Endothelial cell of umbilical vein (primary cell): ENCODE measurements around the gene MED8. TPM values are rescaled to one million over a fixed set of nuclear protein-coding genes. Genes with fewer than 3 reads are reported as not detected.

Experiments
- BruUV-seq: library from RNA; stranded (reverse); fragments of 400-500 nt; replicated peaks from 2 replicates; lab custom pipeline; 2021; lab: Mats Ljungman, UMichigan
- CTCF ChIA-PET: fragments of 300-600, 350-600 bp; sonication (Branson Sonifier 250); formaldehyde crosslinking; loops from one replicate; lab custom pipeline; 2021; ENCODE audit warnings: antibody characterized with exemption, inconsistent platforms; lab: Charles Lee
- POLR2A ChIA-PET: fragments of 300-600, 350-600 bp; sonication (Branson Sonifier 250); formaldehyde crosslinking; loops from one replicate; lab custom pipeline; 2021; ENCODE audit warnings: antibody characterized with exemption, inconsistent platforms; lab: Charles Lee
- DNase-seq: peaks from one replicate; pipeline ENCODE4 v3.0.0-alpha.2; 2011; ENCODE audit warnings: low read depth, low spot score
- FAIRE-seq: peaks from 2 replicates; lab custom pipeline; 2011; peaks lifted over from hg19 to GRCh38; lab: Jason Lieb, UNC
- H2AFZ ChIP-seq: 2 replicates; pipeline ENCODE4 v1.6.0; 2012; ENCODE audit warnings: low read depth, low read length, control low read depth, inconsistent platforms
- H3K27ac ChIP-seq: 2 replicates; pipeline ENCODE4 v1.5.1; 2011; ENCODE audit warnings: low read depth, mild to moderate bottlenecking, control low read depth, low read length, moderate library complexity; ENCODE audit not compliant: insufficient read depth
- H3K27me3 ChIP-seq, 2 experiments: 2 replicates each; pipeline versions ENCODE4 v1.6.0 to v1.6.1; 2011; ENCODE audit warnings: low read length in 2 of 2, mixed read lengths in 1 of 2; ENCODE audit not compliant: control insufficient read depth in 2 of 2, insufficient read depth in 2 of 2
- H3K36me3 ChIP-seq, 2 experiments: 2 replicates in 1 of 2; 3 replicates in 1 of 2; pipeline ENCODE4 v1.5.1; 2011; ENCODE audit warnings: low read length in 2 of 2, mild to moderate bottlenecking in 1 of 2, moderate library complexity in 1 of 2; ENCODE audit not compliant: control insufficient read depth in 2 of 2, insufficient read depth in 2 of 2; ENCODE audit errors: extremely low read depth in 1 of 2
- H3K4me1 ChIP-seq: 3 replicates; pipeline ENCODE4 v1.5.1; 2011; ENCODE audit warnings: mild to moderate bottlenecking, low read length; ENCODE audit not compliant: control insufficient read depth, insufficient read depth; ENCODE audit errors: extremely low read depth
- H3K4me2 ChIP-seq: 2 replicates; pipeline ENCODE4 v1.6.1; 2011; ENCODE audit warnings: low read length, control low read depth, mixed read lengths; ENCODE audit not compliant: insufficient read depth
- H3K4me3 ChIP-seq, 3 experiments: fragments of 200-600 bp in 1 of 3; sonication (generic), shearing (Covaris generic) in 1 of 3; replicated peaks in 1 of 3; 2 replicates each; pipeline ENCODE4 v1.5.1; 2011 to 2016; ENCODE audit warnings: control low read depth in 3 of 3, low read length in 3 of 3, mild to moderate bottlenecking in 2 of 3, inconsistent platforms in 1 of 3, low read depth in 1 of 3, moderate library complexity in 1 of 3; ENCODE audit not compliant: insufficient read depth in 1 of 3
- H3K79me2 ChIP-seq: 2 replicates; pipeline ENCODE4 v1.6.0; 2012; ENCODE audit warnings: low read length, inconsistent platforms; ENCODE audit not compliant: control insufficient read depth, insufficient read depth
- H3K9ac ChIP-seq: replicated peaks from 2 replicates; pipeline ENCODE3; 2011; ENCODE audit warnings: low read length, control low read depth; ENCODE audit not compliant: insufficient read depth; ENCODE audit errors: extremely low read depth
- H3K9me1 ChIP-seq: replicated peaks from 3 replicates; pipeline ENCODE4 v1.6.0; 2011; ENCODE audit warnings: mild to moderate bottlenecking, low read length; ENCODE audit not compliant: control insufficient read depth, insufficient read depth; ENCODE audit errors: extremely low read depth
- H3K9me3 ChIP-seq: replicated peaks from 2 replicates; pipeline ENCODE4 v1.5.1; 2012; ENCODE audit warnings: low read length, inconsistent platforms; ENCODE audit not compliant: control insufficient read depth, insufficient read depth
- H4K20me1 ChIP-seq: replicated peaks from 2 replicates; pipeline ENCODE3; 2011; ENCODE audit warnings: mild to moderate bottlenecking, low read length; ENCODE audit not compliant: control insufficient read depth, insufficient read depth; ENCODE audit errors: extremely low read depth
- GATA2 ChIP-seq: IDR thresholded peaks from 2 replicates; pipeline ENCODE4 v1.7.0; 2011; ENCODE audit warnings: low read depth, mild to moderate bottlenecking, moderate library complexity, mixed read lengths, low read length; ENCODE audit not compliant: insufficient read length, insufficient read depth
- dilution Hi-C: fragments of 300-500 bp; cut with MboI; formaldehyde crosslinking; loops from one replicate; pipeline ENCODE4 v1.15.0; 2019; ENCODE audit warnings: low sequenced_read_pairs; ENCODE audit not compliant: extremely low pct_ligation_motif_present
- intact Hi-C: fragments of 100-400 bp; cut with micrococcal nuclease; formaldehyde crosslinking; loops from one replicate; pipeline ENCODE4 v1.10.0; 2022
- polyA plus RNA-seq, 4 experiments: library from polyadenylated mRNA; depleted of rRNA in 3 of 4; stranded (reverse) in 3 of 4; unstranded in 1 of 4; fragments of >200 nt; gene quantifications; 2 replicates each; pipeline versions ENCODE4 v1.2.1 to v1.2.3, GENCODE V29; 2011 to 2012; ENCODE audit warnings: missing spikeins in 1 of 4
- total RNA-seq: library from RNA; stranded (reverse); gene quantifications from 2 replicates; pipeline ENCODE4 v1.2.3, GENCODE V29; 2021
- TF ChIP-seq, protein P1 (sequence below): IDR thresholded peaks from 2 replicates; pipeline ENCODE4 v1.6.1; 2011; ENCODE audit not compliant: insufficient read depth, insufficient read length
- TF ChIP-seq, protein P2 (sequence below), 2 donors: IDR thresholded peaks; 1 replicate in 1 of 2; 2 replicates in 1 of 2; pipeline ENCODE4 v1.5.1; 2011; ENCODE audit warnings: low read length in 2 of 2, mild to moderate bottlenecking in 2 of 2, moderate library complexity in 2 of 2, control low read depth in 1 of 2, inconsistent platforms in 1 of 2, low read depth in 1 of 2; ENCODE audit not compliant: insufficient read depth in 1 of 2; ENCODE audit errors: extremely low read depth in 1 of 2

Gene MED8
- total and polyA plus RNA-seq, 2 donors (not counting 3 experiments of a cell fraction or from before 2014, with no cell fraction given), result 19.6 to 45.6 TPM

DNA sequence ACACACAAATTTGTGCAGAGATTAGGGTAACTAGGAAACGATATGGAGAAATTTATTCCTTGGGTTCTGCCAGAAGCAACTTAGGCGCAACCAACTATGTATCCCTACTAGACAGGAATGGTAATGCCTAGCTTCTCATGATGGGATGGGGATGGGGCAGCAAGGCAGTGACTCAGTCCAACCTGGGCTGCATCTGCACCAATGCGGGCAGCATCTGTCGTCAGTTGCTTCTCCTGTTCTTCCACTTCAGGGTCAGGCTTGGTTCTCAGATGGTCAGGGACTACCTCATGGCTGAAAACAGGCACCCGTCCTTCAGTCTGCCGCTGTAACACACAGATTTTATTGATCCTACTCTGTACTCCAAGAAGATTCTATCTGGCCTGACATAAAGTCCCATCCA is 2.9 kb downstream of the MED8 start:
- H2AFZ ChIP-seq, result no peak overlapping the region
- H3K4me1 ChIP-seq, result peaks cover 18% of the 10 kb centered on the region
- BruUV-seq, result no TSS peak
- H3K9me1 ChIP-seq, result no peaks in the 10 kb centered on the region
- ChIA-PET POLR2A (no interaction called here), CTCF (no interaction called here)
- peaks cover 18 to 51% of the 10 kb centered on the region in 2 experiments for H3K36me3 ChIP-seq
- H3K9ac ChIP-seq, result no peak overlapping the region
- H3K4me2 ChIP-seq, result no peak overlapping the region
- TF ChIP-seq, protein P1, sequence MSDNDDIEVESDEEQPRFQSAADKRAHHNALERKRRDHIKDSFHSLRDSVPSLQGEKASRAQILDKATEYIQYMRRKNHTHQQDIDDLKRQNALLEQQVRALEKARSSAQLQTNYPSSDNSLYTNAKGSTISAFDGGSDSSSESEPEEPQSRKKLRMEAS, result no peak
- H3K27me3 ChIP-seq, result no peaks in the 10 kb centered on the region
- no peak for FAIRE-seq
- H3K9me3 ChIP-seq, result no peaks in the 10 kb centered on the region
- H4K20me1 ChIP-seq, result no peaks in the 10 kb centered on the region
- dilution Hi-C loops (no loop called here), intact Hi-C loops (no loop called here)
- H3K79me2 ChIP-seq, result peaks cover 34% of the 10 kb centered on the region
- no peak for DNase-seq
- H3K4me3 ChIP-seq, result no peak overlapping the region
- no peak overlapping the region for H3K27ac ChIP-seq

DNA sequence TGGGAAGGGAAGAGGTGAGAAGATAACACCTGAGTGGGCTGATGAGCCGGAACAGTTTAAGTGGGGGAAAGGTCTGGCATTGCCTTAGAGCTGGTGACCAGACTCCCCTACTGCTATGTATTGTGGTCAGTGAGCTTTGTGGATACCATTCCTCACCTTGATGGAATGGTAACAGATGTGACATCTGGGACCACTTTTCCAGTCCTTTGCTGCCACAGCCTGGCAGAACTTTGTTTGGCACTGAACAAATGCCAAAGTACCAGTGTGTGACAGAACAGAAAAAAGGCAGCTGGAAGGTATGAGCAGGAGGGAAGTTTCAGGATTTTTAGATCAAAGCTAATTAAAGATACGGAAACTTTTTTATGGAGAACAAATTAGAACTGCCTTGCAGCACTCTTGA is 6.2 kb downstream of the MED8 start:
- Histone ChIP-seq H4K20me1 (no peaks in the 10 kb centered on the region), H3K9me3 (no peaks in the 10 kb centered on the region), H3K79me2 (peaks cover 11% of the 10 kb centered on the region), H3K27ac (no peak overlapping the region), H3K4me2 (no peak overlapping the region), H3K27me3 (no peaks in the 10 kb centered on the region), H3K9me1 (no peaks in the 10 kb centered on the region), H3K9ac (no peak overlapping the region), H3K36me3 (peaks cover 18 to 53% of the 10 kb centered on the region in 2 experiments), H2AFZ (no peak overlapping the region), H3K4me3 (no peak overlapping the region), H3K4me1 (peaks cover 7% of the 10 kb centered on the region)
- TF ChIP-seq GATA2, result no peak
- TF ChIP-seq, protein P2, sequence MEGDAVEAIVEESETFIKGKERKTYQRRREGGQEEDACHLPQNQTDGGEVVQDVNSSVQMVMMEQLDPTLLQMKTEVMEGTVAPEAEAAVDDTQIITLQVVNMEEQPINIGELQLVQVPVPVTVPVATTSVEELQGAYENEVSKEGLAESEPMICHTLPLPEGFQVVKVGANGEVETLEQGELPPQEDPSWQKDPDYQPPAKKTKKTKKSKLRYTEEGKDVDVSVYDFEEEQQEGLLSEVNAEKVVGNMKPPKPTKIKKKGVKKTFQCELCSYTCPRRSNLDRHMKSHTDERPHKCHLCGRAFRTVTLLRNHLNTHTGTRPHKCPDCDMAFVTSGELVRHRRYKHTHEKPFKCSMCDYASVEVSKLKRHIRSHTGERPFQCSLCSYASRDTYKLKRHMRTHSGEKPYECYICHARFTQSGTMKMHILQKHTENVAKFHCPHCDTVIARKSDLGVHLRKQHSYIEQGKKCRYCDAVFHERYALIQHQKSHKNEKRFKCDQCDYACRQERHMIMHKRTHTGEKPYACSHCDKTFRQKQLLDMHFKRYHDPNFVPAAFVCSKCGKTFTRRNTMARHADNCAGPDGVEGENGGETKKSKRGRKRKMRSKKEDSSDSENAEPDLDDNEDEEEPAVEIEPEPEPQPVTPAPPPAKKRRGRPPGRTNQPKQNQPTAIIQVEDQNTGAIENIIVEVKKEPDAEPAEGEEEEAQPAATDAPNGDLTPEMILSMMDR (IDR thresholded peaks at IDR 0.05; ENCODE audit: extremely low read depth in 1 of 2, insufficient read depth in 1 of 2, low read depth in 1 of 2, low read length in 2 of 2), result peak in 1 of 2 donors; percentile 6
- no TSS peak for BruUV-seq
- ChIA-PET POLR2A (no interaction called here), CTCF (interaction anchor here (0.7 to 2.9 kb wide), 15 partner anchors 10 to 310 kb away, joined by 3 to 34 read pairs (median 4); partner anchors contain the start of genes CDC20 and ELOVL1)
- dilution Hi-C loops (no loop called here), intact Hi-C loops (no loop called here)
- FAIRE-seq (no peak), DNase-seq (no peak)
